HEK293T (cell line): ENCODE results near the gene IL1RAPL1.

Experiments used
- ARNT ChIP-seq: fragments of 450-650 bp; IDR thresholded peaks from 2 replicates; pipeline ENCODE4 v1.6.1; 2017; ENCODE audit warnings: mild to moderate bottlenecking
- BHLHE40 ChIP-seq: fragments of 450-650 bp; IDR thresholded peaks from 2 replicates; pipeline ENCODE4 v1.6.1; 2016; ENCODE audit warnings: mild to moderate bottlenecking, moderate library complexity, borderline replicate concordance
- CTBP1 ChIP-seq: fragments of 450-650 bp; IDR thresholded peaks from 2 replicates; pipeline ENCODE4 v1.6.1; 2016; ENCODE audit warnings: borderline replicate concordance
- ELF4 ChIP-seq: fragments of 450-650 bp; IDR thresholded peaks from 2 replicates; pipeline ENCODE4 v1.6.1; 2017; ENCODE audit warnings: antibody characterized with exemption
- FOXA1 ChIP-seq: fragments of 450-650 bp; IDR thresholded peaks from 2 replicates; pipeline ENCODE4 v1.6.1; 2016; ENCODE audit warnings: mild to moderate bottlenecking
- FOXK2 ChIP-seq: fragments of 450-650 bp; IDR thresholded peaks from 2 replicates; pipeline ENCODE4 v1.6.1; 2016; ENCODE audit warnings: mild to moderate bottlenecking
- FOXM1 ChIP-seq: fragments of 450-650 bp; IDR thresholded peaks from 2 replicates; pipeline ENCODE4 v1.6.1; 2017; ENCODE audit warnings: mild to moderate bottlenecking, borderline replicate concordance
- LEF1 ChIP-seq: fragments of 450-650 bp; IDR thresholded peaks from 2 replicates; pipeline ENCODE4 v1.6.1; 2017; ENCODE audit warnings: mild to moderate bottlenecking, borderline replicate concordance
- NFRKB ChIP-seq: fragments of 450-650 bp; IDR thresholded peaks from 2 replicates; pipeline ENCODE4 v1.6.1; 2016; ENCODE audit warnings: mild to moderate bottlenecking, moderate library complexity
- SP1 ChIP-seq: fragments of 450-650 bp; IDR thresholded peaks from 2 replicates; pipeline ENCODE4 v1.6.1; 2017
- SUZ12 ChIP-seq: fragments of 450-650 bp; IDR thresholded peaks from 2 replicates; pipeline ENCODE4 v1.6.1; 2016; ENCODE audit warnings: mild to moderate bottlenecking
- TARDBP ChIP-seq: fragments of 450-650 bp; IDR thresholded peaks from 2 replicates; pipeline ENCODE4 v1.6.1; 2016
- ZNF384 ChIP-seq: fragments of 450-650 bp; IDR thresholded peaks from 2 replicates; pipeline ENCODE4 v1.6.1; 2016

GRCh38 chrX:28851871-28852270, 264.6 kb downstream of the IL1RAPL1 start:
- TF ChIP-seq SUZ12 (no peak), BHLHE40 (no peak), SP1 (no peak), CTBP1 (no peak), ELF4 (no peak), FOXM1 (no peak), ARNT (no peak), NFRKB (no peak), FOXA1 (no peak), ZNF384 (no peak), FOXK2 (no peak), LEF1 (no peak), TARDBP (no peak)
